Peyer's patch (tissue), 4 donors: ENCODE data around the gene PAEP. TPM values are rescaled to one million over a fixed set of nuclear protein-coding genes. Genes with fewer than 3 reads are reported as not detected.
A peak's percentile ranks its signal among the peaks of the same experiment; 100 is the strongest.

ENCODE experiments used
- DNase-seq, 3 donors: peaks; one replicate each; pipeline ENCODE4 v3.0.0-alpha.2; 2017 to 2019
- H3K27ac ChIP-seq, 4 donors: fragments of 200-600 bp; sonication (generic); one replicate each; pipeline ENCODE4 v1.5.1; 2016 to 2019
- H3K27me3 ChIP-seq, 2 donors: fragments of 200-600 bp; sonication (generic); one replicate each; pipeline ENCODE4 v1.5.1; 2019
- H3K36me3 ChIP-seq, 3 donors: fragments of 200-600 bp; sonication (generic); one replicate each; pipeline ENCODE4 v1.5.1; 2016 to 2019
- H3K4me1 ChIP-seq, 4 donors: fragments of 200-600 bp; sonication (generic); one replicate each; pipeline ENCODE4 v1.5.1; 2016 to 2019
- H3K4me3 ChIP-seq, 4 donors: fragments of 200-600 bp; sonication (generic); 1 replicate in 3 of 4; 2 replicates in 1 of 4; pipeline ENCODE4 v1.5.1; 2016 to 2019; ENCODE audit warnings: mild to moderate bottlenecking in 1 of 4
- H3K9me3 ChIP-seq, 4 donors: fragments of 200-600 bp; sonication (generic); one replicate each; pipeline ENCODE4 v1.5.1; 2016 to 2019; ENCODE audit warnings: mild to moderate bottlenecking in 1 of 4
- POLR2A ChIP-seq, 2 donors: fragments of 450-650 bp; IDR thresholded peaks; one replicate each; pipeline ENCODE4 v1.5.1; 2017; ENCODE audit warnings: antibody characterized with exemption in 2 of 2, mild to moderate bottlenecking in 2 of 2, moderate library complexity in 2 of 2
- total RNA-seq, 4 donors: library from RNA; depleted of rRNA; stranded (reverse); fragments of >200 nt; gene quantifications; one replicate each; pipeline ENCODE4 v1.1.0, GENCODE V29; 2016
- TF ChIP-seq, protein P1 (sequence below), 6 experiments: fragments of 450-650 bp in 4 of 6; fragments of 200-600 bp in 2 of 6; sonication (generic) in 1 of 6; IDR thresholded peaks; one replicate each; pipeline ENCODE4 v1.5.1; 2017 to 2019; ENCODE audit warnings: antibody characterized with exemption in 6 of 6, mild to moderate bottlenecking in 3 of 6, moderate library complexity in 1 of 6

The PAEP gene
- total RNA-seq, 4 donors from 2014 or later = not detected

GRCh38 chr9:135600296-135600817 is 38.8 kb downstream of the PAEP start:
- no peak for DNase-seq
- no peaks in the 10 kb centered on the region for H3K9me3 ChIP-seq
- TF ChIP-seq, protein P1, sequence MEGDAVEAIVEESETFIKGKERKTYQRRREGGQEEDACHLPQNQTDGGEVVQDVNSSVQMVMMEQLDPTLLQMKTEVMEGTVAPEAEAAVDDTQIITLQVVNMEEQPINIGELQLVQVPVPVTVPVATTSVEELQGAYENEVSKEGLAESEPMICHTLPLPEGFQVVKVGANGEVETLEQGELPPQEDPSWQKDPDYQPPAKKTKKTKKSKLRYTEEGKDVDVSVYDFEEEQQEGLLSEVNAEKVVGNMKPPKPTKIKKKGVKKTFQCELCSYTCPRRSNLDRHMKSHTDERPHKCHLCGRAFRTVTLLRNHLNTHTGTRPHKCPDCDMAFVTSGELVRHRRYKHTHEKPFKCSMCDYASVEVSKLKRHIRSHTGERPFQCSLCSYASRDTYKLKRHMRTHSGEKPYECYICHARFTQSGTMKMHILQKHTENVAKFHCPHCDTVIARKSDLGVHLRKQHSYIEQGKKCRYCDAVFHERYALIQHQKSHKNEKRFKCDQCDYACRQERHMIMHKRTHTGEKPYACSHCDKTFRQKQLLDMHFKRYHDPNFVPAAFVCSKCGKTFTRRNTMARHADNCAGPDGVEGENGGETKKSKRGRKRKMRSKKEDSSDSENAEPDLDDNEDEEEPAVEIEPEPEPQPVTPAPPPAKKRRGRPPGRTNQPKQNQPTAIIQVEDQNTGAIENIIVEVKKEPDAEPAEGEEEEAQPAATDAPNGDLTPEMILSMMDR (IDR thresholded peaks at IDR 0.05) = no peak
- TF ChIP-seq POLR2A (IDR thresholded peaks at IDR 0.05) = no peak

GRCh38 chr9:135601988-135602387 is 40.4 kb downstream of the PAEP start:
- no peak overlapping the region for H3K4me3 ChIP-seq
- TF ChIP-seq, protein P1 (IDR thresholded peaks at IDR 0.05) = no peak
- TF ChIP-seq POLR2A (IDR thresholded peaks at IDR 0.05) = no peak
- H3K27me3 ChIP-seq = no peaks in the 10 kb centered on the region
- H3K36me3 ChIP-seq = no peaks in the 10 kb centered on the region
- H3K9me3 ChIP-seq = no peaks in the 10 kb centered on the region
- no peak for DNase-seq
- no peak overlapping the region for H3K27ac ChIP-seq
- no peaks in the 10 kb centered on the region for H3K4me1 ChIP-seq

More at GRCh38 chr9:135600296-135600817, 38.8 kb downstream of the PAEP start:
- no peak overlapping the region for H3K4me3 ChIP-seq
- no peaks in the 10 kb centered on the region for H3K36me3 ChIP-seq
- no peak overlapping the region for H3K27ac ChIP-seq
- H3K27me3 ChIP-seq = no peaks in the 10 kb centered on the region
- H3K4me1 ChIP-seq = no peaks in the 10 kb centered on the region

- no peak for TF ChIP-seq POLR2A (IDR thresholded peaks at IDR 0.05)
- TF ChIP-seq, protein P1 (IDR thresholded peaks at IDR 0.05) = peak in 5 of 6 experiments; percentile 34 to 71 (median 57)
- H3K36me3 ChIP-seq = no peaks in the 10 kb centered on the region
- no peaks in the 10 kb centered on the region for H3K4me1 ChIP-seq
- peak; percentile 28 to 67 (median 52) for DNase-seq
- H3K4me3 ChIP-seq = no peak overlapping the region
- H3K27me3 ChIP-seq = no peaks in the 10 kb centered on the region
- H3K9me3 ChIP-seq = no peaks in the 10 kb centered on the region
- no peak overlapping the region for H3K27ac ChIP-seq
Measured at GRCh38 chr9:135602789-135603481, 41.4 kb downstream of the PAEP start.

DNA sequence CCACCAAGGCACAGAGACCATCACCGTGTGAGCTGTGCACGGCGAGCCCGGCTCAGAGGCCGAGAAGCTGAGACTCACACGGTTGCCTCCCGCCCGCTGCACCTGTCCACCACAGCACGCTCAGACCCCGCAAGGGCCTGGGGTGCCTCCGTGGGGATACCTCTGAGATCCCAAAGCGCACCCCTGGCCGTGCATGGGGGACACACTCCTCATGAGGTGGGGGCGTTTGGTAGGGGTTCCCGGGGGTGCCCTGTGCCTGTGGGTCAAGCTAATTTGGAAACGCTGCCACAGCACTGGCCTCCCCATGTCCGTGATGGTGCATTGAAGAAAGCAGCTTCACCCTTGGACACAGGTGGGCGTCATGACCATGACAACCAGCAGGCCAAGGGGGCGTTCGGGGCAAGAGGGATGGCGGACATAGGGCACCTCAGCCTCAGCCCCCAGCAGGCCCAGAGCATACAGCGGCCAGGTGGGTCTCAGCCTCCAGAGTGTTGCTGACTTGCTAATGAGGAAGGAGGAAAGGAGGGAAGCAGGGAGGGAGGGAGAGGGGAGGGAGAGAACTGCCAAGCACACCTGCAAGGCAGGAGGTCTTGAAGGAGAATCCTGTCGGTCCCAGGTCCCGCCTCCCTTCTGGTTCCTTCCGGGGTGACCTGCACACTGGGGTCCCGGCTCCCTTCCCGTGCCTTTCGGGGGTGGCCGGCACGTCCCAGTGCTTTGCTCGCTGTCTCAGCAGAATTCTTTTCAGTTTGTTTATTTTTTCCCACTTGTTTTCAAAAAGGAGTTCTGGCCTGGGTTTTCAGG is 43.1 kb downstream of the PAEP start:
- no peak overlapping the region for H3K27ac ChIP-seq
- no peaks in the 10 kb centered on the region for H3K9me3 ChIP-seq
- TF ChIP-seq POLR2A (IDR thresholded peaks at IDR 0.05) = no peak
- TF ChIP-seq, protein P1 (IDR thresholded peaks at IDR 0.05) = no peak
- no peaks in the 10 kb centered on the region for H3K36me3 ChIP-seq
- H3K4me3 ChIP-seq = no peak overlapping the region
- peak in 2 of 3 donors; percentile 38 to 44 for DNase-seq
- no peaks in the 10 kb centered on the region for H3K27me3 ChIP-seq
- no peaks in the 10 kb centered on the region for H3K4me1 ChIP-seq

- Histone ChIP-seq H3K4me1 (no peaks in the 10 kb centered on the region), H3K27ac (no peak overlapping the region), H3K4me3 (no peak overlapping the region), H3K27me3 (no peaks in the 10 kb centered on the region), H3K9me3 (no peaks in the 10 kb centered on the region), H3K36me3 (no peaks in the 10 kb centered on the region)
- TF ChIP-seq, protein P1 (IDR thresholded peaks at IDR 0.05) = no peak
- no peak for TF ChIP-seq POLR2A (IDR thresholded peaks at IDR 0.05)
- DNase-seq = peak in 2 of 3 donors; percentile 30 to 40
Measured at GRCh38 chr9:135605238-135605781, 43.8 kb downstream of the PAEP start.
